Sigmoid colon (tissue), 7 donors: ENCODE measurements around the gene TRAF3IP1. TPM values are rescaled to one million over a fixed set of nuclear protein-coding genes. Genes with fewer than 3 reads are reported as not detected.
A peak's percentile ranks its signal among the peaks of the same experiment; 100 is the strongest.
"Not testable (repeated sequence)": the region's sequence is repeated elsewhere in the genome, so short reads cannot be mapped to it uniquely, and the experiment has no call there.

Experiments used
- DNase-seq: peaks from one replicate; pipeline ENCODE4 v3.0.0-alpha.2; 2019
- H3K27ac ChIP-seq, 4 donors: fragments of 200-600 bp; sonication (generic); one replicate each; pipeline ENCODE4 v1.5.1; 2016 to 2019; ENCODE audit warnings: mild to moderate bottlenecking in 1 of 4
- H3K27me3 ChIP-seq, 3 donors: fragments of 200-600 bp; sonication (generic); one replicate each; pipeline ENCODE4 v1.5.1; 2019; ENCODE audit warnings: mild to moderate bottlenecking in 1 of 3
- H3K36me3 ChIP-seq, 4 donors: fragments of 200-600 bp; sonication (generic); one replicate each; pipeline ENCODE4 v1.5.1; 2016 to 2019
- H3K4me1 ChIP-seq, 4 donors: fragments of 200-600 bp; sonication (generic); one replicate each; pipeline ENCODE4 v1.5.1; 2017 to 2019
- H3K4me3 ChIP-seq, 4 donors: fragments of 200-600 bp; sonication (generic); one replicate each; pipeline ENCODE4 v1.5.1; 2017 to 2019; ENCODE audit warnings: mild to moderate bottlenecking in 2 of 4, moderate library complexity in 1 of 4
- H3K9me3 ChIP-seq, 4 donors: fragments of 200-600 bp in 3 of 4; sonication (generic) in 3 of 4; one replicate each; pipeline versions ENCODE4 v1.5.1 to v1.6.1; 2013 to 2019
- EP300 ChIP-seq, 4 donors: sonication (generic); formaldehyde crosslinking; IDR thresholded peaks; one replicate each; pipeline ENCODE4 v1.6.1; 2017; ENCODE audit warnings: antibody characterized with exemption in 4 of 4
- POLR2A ChIP-seq, 2 donors: fragments of 450-650 bp; IDR thresholded peaks; one replicate each; pipeline ENCODE4 v1.6.1; 2016; ENCODE audit warnings: antibody characterized with exemption in 2 of 2, mild to moderate bottlenecking in 2 of 2, moderate library complexity in 2 of 2
- POLR2AphosphoS5 ChIP-seq, 4 donors: sonication (generic); formaldehyde crosslinking; IDR thresholded peaks; one replicate each; pipeline ENCODE4 v1.6.1; 2017; ENCODE audit warnings: antibody characterized with exemption in 4 of 4
- WGBS, 2 donors: extraction: QIAGEN DNeasy Blood & Tissue Kit; methylation state at CpG; one replicate each; pipeline ENCODE4 v1.1.7; 2013; 5-methylcytosine and 5-hydroxymethylcytosine counted together
- intact Hi-C: fragments of 100-400 bp; cut with DNase I; formaldehyde crosslinking; loops from one replicate; pipeline ENCODE4 v1.15.1; 2023
- polyA plus RNA-seq, 3 donors: library from polyadenylated mRNA; stranded (reverse); fragments of 200-250 nt; gene quantifications; one replicate each; pipeline ENCODE4 v1.2.3, GENCODE V29; 2013
- total RNA-seq, 4 donors: library from RNA; depleted of rRNA; stranded (reverse); fragments of >200 nt; gene quantifications; one replicate each; pipeline ENCODE4 v1.1.0, GENCODE V29; 2016
- TF ChIP-seq, protein P1 (sequence below), 4 experiments: fragments of 450-650 bp in 3 of 4; fragments of 200-600 bp in 1 of 4; IDR thresholded peaks; one replicate each; pipeline ENCODE4 v1.5.1; 2016 to 2019; ENCODE audit warnings: antibody characterized with exemption in 4 of 4, mild to moderate bottlenecking in 3 of 4, moderate library complexity in 2 of 4
- donor health status: healthy with polysubstance abuse.
- donor health status: Bipolar disorder and iron deficiency.
- donor health status: healthy.

TRAF3IP1 gene
- total and polyA plus RNA-seq, 7 donors, result 6.9 to 20.8 (median 17.5) TPM

DNA sequence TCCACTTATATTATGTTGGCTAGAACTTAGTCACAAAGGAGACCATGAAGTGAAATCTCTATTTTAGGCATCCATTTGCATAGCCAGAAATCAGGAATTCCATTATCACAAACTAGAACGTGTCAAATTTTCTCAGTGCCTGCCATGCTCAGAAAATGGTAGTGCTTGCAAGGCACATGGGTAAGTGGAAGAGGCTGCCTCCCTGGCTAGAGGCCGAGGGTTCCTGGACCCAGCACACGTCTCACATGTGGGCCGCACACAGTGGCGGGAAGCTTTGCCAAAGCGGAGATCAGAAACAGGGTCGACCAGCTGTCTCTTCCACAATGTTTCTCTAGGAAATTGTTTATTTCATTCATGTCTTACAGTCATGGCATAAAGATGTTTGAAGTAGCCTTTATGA is 42.3 kb downstream of the TRAF3IP1 start:
- intact Hi-C loops, result loop anchor here (10.0 kb wide), 1 partner anchor 582 kb away; no protein-coding TSS in a partner anchor
- Histone ChIP-seq H3K9me3 (no peaks in the 10 kb centered on the region), H3K27me3 (no peaks in the 10 kb centered on the region), H3K4me1 (peaks cover 0 to 2% (median under 1%) of the 10 kb centered on the region in 4 donors), H3K4me3 (no peak overlapping the region), H3K36me3 (peaks cover 0 to 46% (median 3%) of the 10 kb centered on the region in 4 donors), H3K27ac (no peak overlapping the region)
- WGBS, 2 donors, result 82 to 86% methylated on average over 7 of the region's 7 CpGs
- DNase-seq, result no peak
- TF ChIP-seq POLR2A (IDR thresholded peaks at IDR 0.05), result no peak
- TF ChIP-seq POLR2AphosphoS5 (IDR thresholded peaks at IDR 0.05), result no peak
- TF ChIP-seq, protein P1, sequence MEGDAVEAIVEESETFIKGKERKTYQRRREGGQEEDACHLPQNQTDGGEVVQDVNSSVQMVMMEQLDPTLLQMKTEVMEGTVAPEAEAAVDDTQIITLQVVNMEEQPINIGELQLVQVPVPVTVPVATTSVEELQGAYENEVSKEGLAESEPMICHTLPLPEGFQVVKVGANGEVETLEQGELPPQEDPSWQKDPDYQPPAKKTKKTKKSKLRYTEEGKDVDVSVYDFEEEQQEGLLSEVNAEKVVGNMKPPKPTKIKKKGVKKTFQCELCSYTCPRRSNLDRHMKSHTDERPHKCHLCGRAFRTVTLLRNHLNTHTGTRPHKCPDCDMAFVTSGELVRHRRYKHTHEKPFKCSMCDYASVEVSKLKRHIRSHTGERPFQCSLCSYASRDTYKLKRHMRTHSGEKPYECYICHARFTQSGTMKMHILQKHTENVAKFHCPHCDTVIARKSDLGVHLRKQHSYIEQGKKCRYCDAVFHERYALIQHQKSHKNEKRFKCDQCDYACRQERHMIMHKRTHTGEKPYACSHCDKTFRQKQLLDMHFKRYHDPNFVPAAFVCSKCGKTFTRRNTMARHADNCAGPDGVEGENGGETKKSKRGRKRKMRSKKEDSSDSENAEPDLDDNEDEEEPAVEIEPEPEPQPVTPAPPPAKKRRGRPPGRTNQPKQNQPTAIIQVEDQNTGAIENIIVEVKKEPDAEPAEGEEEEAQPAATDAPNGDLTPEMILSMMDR (IDR thresholded peaks at IDR 0.05), result no peak
- no peak for TF ChIP-seq EP300 (IDR thresholded peaks at IDR 0.05)

DNA sequence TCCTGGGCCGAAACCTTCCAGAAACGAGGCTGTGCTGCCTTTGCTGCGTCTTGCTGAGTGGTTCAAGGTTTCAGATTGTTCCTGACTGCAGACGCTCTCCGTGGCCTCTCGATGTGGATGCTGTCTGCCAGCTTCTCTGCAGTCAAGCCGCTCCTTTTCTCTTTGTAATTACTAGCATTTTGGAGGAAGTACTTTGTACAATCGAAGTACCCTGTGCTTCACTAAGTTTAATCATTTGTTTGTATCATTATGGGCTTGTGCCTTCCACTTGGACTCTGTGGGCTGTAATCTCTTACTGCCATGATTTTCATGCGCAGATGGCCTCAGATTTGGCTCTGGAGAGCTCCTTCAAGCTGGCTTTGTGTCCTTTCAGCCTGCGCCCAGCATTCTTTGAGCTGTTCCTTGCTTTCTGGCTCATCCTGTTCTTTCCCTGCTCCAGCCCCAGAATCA is 49.3 kb downstream of the TRAF3IP1 start:
- intact Hi-C loops, result loop anchor here (2.0 to 10.0 kb wide), 3 partner anchors 93 to 575 kb away; no protein-coding TSS in a partner anchor
- no peak for DNase-seq
- TF ChIP-seq POLR2A (IDR thresholded peaks at IDR 0.05), result no peak
- Histone ChIP-seq H3K9me3 (no peaks in the 10 kb centered on the region), H3K4me3 (no peak overlapping the region), H3K27me3 (no peaks in the 10 kb centered on the region), H3K27ac (peak overlapping the region in 2 of 4 donors; percentile 17 to 31), H3K36me3 (no peaks in the 10 kb centered on the region), H3K4me1 (peaks cover 0 to 13% (median 2%) of the 10 kb centered on the region in 4 donors)
- 74 to 81% methylated on average over 10 of the region's 10 CpGs for WGBS, 2 donors

DNA sequence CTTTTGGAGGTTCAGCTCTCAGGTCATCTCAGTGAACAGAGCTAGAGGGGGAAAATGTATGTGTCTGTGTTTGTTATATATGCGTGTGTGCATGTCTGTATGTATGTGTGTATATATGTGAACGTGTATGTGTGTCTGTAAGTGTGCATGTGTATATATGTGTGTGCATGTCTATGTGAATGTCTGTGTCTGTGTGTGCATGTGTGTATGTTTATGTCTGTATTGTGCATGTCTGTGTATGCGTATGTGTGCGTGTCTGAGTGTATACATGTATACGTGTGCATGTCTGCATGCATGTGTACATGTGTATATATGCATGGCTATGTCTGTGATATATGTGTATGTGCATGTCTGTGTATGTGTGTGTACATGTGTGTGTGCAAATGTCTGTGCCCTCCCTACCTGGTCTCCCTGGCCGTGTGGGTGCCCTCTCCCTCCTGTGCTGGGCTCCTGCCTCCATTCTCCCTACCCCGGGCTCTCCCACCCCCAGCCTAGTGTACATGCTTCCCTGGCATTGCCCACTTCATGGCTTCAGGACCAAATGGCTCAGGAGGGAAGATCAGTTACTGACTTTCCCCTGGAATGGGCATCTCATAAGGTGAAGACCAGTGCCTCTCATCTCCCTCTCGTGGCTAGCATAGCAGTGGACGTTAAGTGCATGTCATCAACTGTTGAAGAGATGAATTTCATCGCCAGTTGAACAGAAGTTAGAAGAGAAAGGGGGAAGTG is 49.9 kb downstream of the TRAF3IP1 start:
- peak overlapping the region in 1 of 4 donors; percentile 31 for H3K27ac ChIP-seq
- no peak for DNase-seq
- WGBS, 2 donors, result 87 to 89% methylated on average over 10 of the region's 10 CpGs
- peaks cover 0 to 13% (median 2%) of the 10 kb centered on the region in 4 donors for H3K4me1 ChIP-seq
- intact Hi-C loops, result loop anchor here (2.0 to 5.0 kb wide), 2 partner anchors 92 to 415 kb away; no protein-coding TSS in a partner anchor
- H3K9me3 ChIP-seq, result no peaks in the 10 kb centered on the region
- no peaks in the 10 kb centered on the region for H3K36me3 ChIP-seq
- TF ChIP-seq, protein P1 (IDR thresholded peaks at IDR 0.05), result no peak
- TF ChIP-seq POLR2AphosphoS5 (IDR thresholded peaks at IDR 0.05) (no peak), POLR2A (IDR thresholded peaks at IDR 0.05) (no peak), EP300 (IDR thresholded peaks at IDR 0.05) (no peak)
- H3K27me3 ChIP-seq, result no peaks in the 10 kb centered on the region
- no peak overlapping the region for H3K4me3 ChIP-seq

DNA sequence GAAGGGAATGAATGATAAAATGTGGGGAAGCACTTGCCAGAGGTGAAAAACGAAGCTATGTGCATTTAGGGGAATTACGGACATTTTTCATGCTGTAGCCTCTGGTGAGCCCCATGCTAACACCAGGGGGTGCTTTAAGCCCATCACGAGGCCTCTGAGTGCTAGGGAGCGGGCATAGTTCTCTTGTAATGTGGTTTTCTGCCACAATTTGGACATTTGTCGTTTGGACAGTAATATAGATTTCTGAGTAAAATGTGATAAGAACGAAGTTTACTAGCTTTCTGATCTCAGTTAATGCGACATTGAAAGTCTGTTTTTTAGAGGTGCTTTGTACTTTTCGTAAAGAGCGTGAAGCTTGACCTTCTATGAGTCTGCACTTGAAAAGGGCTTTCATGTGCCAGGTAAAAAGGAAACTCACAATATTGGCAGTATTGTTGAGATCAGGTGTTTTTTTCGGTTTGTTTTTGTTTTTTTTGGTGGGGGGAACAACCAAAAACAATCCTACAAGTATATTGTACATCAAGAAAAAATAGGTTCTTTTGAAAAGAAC is 50.6 kb downstream of the TRAF3IP1 start:
- intact Hi-C loops, result loop anchor here (2.0 to 5.0 kb wide), 2 partner anchors 91 to 414 kb away; no protein-coding TSS in a partner anchor
- Histone ChIP-seq H3K36me3 (no peaks in the 10 kb centered on the region), H3K27ac (no peak overlapping the region), H3K4me3 (no peak overlapping the region), H3K27me3 (no peaks in the 10 kb centered on the region), H3K4me1 (peaks cover 0 to 13% (median 2%) of the 10 kb centered on the region in 4 donors), H3K9me3 (no peaks in the 10 kb centered on the region)
- DNase-seq, result peak; percentile 78
- 30 to 31% methylated on average over 10 of the region's 10 CpGs for WGBS, 2 donors
- TF ChIP-seq POLR2AphosphoS5 (IDR thresholded peaks at IDR 0.05) (peak in 1 of 4 donors; percentile 9), POLR2A (IDR thresholded peaks at IDR 0.05) (no peak), EP300 (IDR thresholded peaks at IDR 0.05) (no peak)
- TF ChIP-seq, protein P1 (IDR thresholded peaks at IDR 0.05), result peak; percentile 65 to 77 (median 72)

DNA sequence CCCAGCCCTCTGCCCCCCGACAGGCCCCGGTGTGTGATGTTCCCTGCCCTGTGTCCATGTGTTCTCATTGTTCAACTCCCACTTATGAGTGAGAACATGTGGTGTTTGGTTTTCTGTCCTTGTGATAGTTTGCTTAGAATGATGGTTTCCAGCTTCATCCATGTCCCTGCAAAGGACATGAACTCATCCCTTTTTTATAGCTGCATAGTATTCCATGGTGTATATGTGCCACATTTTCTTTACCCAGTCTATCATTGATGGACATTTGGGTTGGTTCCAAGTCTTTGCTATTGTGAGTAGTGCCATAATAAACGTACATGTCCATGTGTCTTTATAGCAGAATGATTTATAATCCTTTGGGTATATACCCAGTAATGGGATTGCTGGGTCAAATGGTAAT is 52.0 kb downstream of the TRAF3IP1 start:
- peaks cover 0 to 13% (median 2%) of the 10 kb centered on the region in 4 donors for H3K4me1 ChIP-seq
- not testable (repeated sequence) for H3K27me3 ChIP-seq, DNase-seq, H3K27ac ChIP-seq, H3K4me3 ChIP-seq, H3K9me3 ChIP-seq, H3K36me3 ChIP-seq
- intact Hi-C loops, result loop anchor here (5.0 kb wide), 1 partner anchor 90 kb away; no protein-coding TSS in a partner anchor
- 88 to 93% methylated on average over 3 of the region's 3 CpGs for WGBS, 2 donors
